ENCODE data around the gene MIOX.

The MIOX gene

DNA sequence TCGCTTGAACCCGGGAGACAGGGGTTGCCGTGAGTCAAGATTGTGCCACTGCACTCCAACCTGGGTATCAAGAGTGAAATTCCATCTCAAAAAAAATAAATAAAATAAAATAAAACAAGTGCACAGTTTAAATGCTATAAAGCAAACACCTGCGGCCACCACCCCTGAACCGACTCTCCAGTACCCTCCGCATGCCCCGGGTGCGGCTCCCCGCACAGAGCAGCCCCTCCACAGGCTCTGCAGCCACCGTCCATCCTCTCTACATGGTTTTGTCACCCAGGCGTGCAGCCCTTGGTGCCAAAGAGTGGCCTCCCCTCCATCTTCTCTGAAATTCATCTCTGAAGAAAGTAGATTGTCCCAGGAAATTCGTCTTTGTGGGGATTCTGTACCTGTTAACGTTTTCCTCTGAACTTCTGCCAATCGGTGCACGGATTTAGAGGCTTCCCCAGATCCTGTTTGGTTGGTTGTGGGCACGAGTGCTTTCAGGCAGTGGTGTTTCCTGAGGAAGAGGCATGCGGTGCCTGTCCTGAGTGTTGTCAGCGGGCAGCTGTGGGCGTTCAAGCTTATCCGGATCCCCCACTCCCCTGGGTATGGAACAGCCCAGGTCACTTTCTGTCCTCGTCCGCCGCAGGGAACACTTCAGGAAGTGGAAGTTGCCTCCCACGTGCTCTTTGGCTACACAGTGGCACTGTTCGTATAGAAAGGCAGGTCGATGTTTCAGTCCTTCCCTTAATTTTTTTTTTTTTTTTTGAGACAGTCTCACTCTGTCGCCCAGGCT lies 4.1 kb downstream of the MIOX start:
- DNase-seq (ENCODE audit: low spot score in 2 of 2): no peak
- H3K27ac Mint-ChIP-seq: peak overlapping the region; percentile 34
- no peak overlapping the region for H3K4me3 Mint-ChIP-seq
- ATAC-seq: no peak
- H3K4me1 Mint-ChIP-seq: peaks cover 8% of the 10 kb centered on the region
- H3K9me3 Mint-ChIP-seq: no peaks in the 10 kb centered on the region
- no peaks in the 10 kb centered on the region for H3K36me3 Mint-ChIP-seq

DNA sequence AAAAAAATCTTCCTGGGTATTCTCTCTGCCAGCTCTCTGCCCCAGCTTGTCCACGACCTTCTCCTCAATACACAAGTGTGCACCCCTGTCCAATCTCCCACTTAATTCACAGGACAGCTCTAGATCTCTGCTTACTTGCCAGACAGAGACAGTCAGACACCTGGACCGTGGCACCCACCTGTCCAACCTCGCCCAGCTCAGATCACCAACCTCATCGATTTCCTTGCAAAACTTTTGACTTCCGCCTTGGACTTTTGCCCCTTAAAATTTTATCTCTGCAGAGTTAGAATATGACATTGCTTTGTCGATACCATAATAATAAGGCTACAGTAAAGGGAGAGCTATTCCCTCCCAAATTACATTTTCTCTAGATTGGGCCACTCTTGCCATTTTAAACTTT lies 10.4 kb downstream of the MIOX start:
- no peak overlapping the region for H3K4me3 Mint-ChIP-seq
- DNase-seq (ENCODE audit: low spot score in 2 of 2) (no peak), ATAC-seq (no peak)
- no peaks in the 10 kb centered on the region for H3K9me3 Mint-ChIP-seq
- no peak overlapping the region for H3K27ac Mint-ChIP-seq
- H3K36me3 Mint-ChIP-seq: no peaks in the 10 kb centered on the region
- H3K4me1 Mint-ChIP-seq: peaks cover 10% of the 10 kb centered on the region

DNA sequence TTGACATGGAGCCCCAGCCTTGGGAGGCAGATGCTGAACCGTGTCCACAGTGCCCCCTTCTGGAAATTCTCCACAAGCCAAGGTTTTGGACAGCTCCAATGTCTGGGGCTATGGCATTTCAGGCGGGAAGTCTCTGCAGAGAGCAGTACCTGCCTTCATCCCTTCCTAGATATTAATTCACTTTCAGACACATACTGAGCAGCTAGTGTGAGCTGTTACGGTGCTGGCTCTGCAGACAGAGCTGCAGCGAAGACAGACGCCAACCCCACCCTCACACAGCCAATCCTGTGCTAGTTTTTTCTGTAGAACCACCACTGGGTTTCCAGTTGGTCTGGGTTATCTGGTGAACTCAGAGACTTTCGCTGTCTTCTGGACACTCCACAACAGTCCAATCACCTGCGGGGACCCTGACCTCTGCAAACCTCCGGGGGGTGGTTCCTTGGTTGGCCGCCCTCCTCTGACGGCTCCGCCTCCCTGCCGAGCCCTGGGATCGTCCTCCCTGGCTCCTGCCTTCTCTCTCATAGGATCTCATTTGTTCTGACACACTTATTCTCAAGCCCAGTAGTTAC lies 11.7 kb downstream of the MIOX start:
- Mint-ChIP-seq H3K36me3 (peaks cover 4% of the 10 kb centered on the region), H3K4me3 (no peak overlapping the region), H3K27ac (no peak overlapping the region), H3K9me3 (no peaks in the 10 kb centered on the region), H3K4me1 (peaks cover 10% of the 10 kb centered on the region)
- DNase-seq (ENCODE audit: low spot score in 2 of 2) (peak; percentile 64 to 82), ATAC-seq (peak; percentile 89)

DNA sequence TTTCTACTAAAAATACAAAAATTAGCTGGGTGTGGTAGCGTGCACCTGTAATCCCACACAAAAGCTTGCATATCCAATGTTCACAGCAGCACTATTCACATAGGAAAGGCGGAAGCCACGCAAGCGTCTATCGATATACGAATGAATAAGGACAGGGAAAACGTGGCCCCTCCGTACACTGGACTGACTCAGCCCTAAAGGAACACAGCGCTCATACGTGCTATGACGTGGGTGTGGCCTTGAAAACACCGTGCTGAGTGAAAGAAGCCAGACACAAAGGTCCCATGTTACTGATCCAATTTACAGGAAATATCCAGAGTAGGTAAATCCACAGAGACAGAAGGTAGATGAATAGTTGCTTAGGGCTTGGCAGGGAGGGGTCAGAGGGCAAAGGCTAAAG lies 13.8 kb downstream of the MIOX start:
- H3K27ac Mint-ChIP-seq: no peak overlapping the region
- no peaks in the 10 kb centered on the region for H3K9me3 Mint-ChIP-seq
- ATAC-seq (no peak), DNase-seq (ENCODE audit: low spot score in 2 of 2) (no peak)
- H3K4me3 Mint-ChIP-seq: no peak overlapping the region
- H3K4me1 Mint-ChIP-seq: peaks cover 10% of the 10 kb centered on the region
- peaks cover 12% of the 10 kb centered on the region for H3K36me3 Mint-ChIP-seq

DNA sequence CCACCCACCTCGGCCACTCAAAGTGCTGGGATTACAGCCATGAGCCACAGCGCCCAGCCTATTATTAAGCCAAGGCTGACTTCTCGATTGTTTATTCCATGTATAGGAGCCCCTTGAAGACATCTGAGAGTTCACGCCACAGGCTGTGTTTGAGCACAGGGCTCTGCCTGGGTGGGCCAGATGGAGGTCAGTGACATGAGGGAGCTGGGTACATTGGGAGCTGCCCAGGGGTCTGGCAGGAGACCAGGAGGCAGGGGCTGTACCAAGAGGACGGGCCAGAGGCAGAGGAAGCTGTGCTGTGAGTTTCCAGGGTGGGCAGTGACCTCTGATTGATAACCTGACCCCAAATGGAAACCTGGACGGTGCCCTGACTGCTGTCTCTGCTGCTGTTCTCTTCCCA lies 15.4 kb downstream of the MIOX start:
- no peak for ATAC-seq
- H3K4me1 Mint-ChIP-seq: peaks cover 13% of the 10 kb centered on the region
- peaks cover 18% of the 10 kb centered on the region for H3K36me3 Mint-ChIP-seq
- no peak for DNase-seq (ENCODE audit: low spot score in 2 of 2)
- H3K9me3 Mint-ChIP-seq: no peaks in the 10 kb centered on the region
- H3K4me3 Mint-ChIP-seq: no peak overlapping the region
- peak overlapping the region; percentile 52 for H3K27ac Mint-ChIP-seq

GRCh38 chr22:50502628-50503474 lies 16.2 kb downstream of the MIOX start:
- Mint-ChIP-seq H3K4me1 (peaks cover 16% of the 10 kb centered on the region), H3K9me3 (no peaks in the 10 kb centered on the region), H3K4me3 (no peak overlapping the region), H3K36me3 (peaks cover 20% of the 10 kb centered on the region), H3K27ac (no peak overlapping the region)
- no peak for ATAC-seq
- no peak for DNase-seq (ENCODE audit: low spot score in 2 of 2)

DNA sequence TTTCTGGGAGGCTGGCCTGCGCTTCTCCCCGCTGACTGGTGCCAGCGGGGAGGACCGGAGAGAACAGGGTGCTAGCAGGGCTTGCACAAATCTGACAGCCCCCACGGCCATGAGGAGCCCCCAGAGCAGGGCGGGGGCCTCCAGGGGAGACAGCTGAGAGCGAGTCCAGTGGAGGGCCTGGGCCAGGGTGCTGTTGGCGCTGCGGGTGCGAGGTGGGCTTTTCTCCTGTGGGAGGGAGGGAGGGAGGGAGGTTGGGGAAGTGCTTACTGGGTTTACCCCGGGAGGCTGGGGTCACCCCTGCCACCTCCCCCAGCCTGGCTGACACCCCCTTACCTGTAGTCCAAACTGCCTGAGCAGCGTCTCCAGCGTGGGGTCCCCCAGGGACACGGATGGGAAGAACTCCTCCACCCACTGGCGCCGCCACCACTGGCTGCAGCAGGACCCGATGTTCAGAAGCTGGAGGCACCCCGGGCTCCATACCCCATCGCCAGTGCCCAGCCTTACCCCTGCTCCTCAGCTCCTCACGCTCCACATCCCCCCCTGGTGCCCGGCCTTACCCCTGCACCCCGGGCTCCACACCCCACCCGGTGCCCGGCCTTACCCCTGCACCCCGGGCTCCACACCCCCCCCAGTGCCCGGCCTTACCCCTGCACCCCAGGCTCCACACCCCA lies 17.0 kb downstream of the MIOX start:
- H3K27ac Mint-ChIP-seq: no peak overlapping the region
- peaks cover 28% of the 10 kb centered on the region for H3K36me3 Mint-ChIP-seq
- H3K4me3 Mint-ChIP-seq: no peak overlapping the region
- no peak for DNase-seq (ENCODE audit: low spot score in 2 of 2)
- ATAC-seq: no peak
- no peaks in the 10 kb centered on the region for H3K9me3 Mint-ChIP-seq
- H3K4me1 Mint-ChIP-seq: peaks cover 9% of the 10 kb centered on the region

DNA sequence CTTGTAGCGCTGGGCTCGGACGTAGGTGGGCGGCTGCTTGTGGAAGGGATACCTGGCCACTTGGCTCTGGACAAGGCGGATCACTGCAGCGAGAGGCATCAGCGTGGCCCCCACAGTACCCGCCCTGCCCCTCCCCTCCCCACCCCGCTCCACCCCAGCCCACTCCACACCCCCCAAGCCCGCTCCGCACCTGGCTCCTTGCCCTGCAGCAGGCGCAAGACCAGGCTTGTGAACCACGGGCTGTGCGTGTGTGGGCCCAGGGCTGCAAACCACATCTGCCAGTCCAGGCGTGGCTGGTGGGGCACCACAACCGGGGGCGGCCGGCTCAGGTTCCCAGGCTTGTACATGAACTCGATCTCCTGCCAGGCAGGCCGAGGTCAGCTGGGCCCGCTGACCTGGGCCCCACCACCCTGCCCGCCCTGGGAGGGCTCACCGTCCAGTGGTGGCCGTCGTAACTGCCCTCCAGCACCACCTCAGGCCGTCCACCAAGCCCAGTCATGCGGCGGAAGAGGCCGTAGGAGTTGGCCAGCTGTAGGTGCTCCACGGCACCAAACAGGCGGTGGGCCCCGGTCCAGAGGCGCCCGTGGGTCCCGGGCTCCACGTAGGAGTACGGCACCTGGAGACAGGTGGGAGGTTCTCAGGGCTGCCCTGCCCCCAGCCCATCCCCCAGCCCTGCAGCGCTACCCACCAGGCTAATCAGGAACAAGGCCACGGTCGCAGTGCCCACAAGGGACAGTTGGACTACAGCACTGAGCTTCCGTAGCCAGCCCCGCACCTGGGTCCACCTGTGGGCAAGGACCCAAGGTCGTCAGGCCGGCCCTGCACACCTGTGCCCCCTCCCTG lies 17.9 kb downstream of the MIOX start:
- H3K36me3 Mint-ChIP-seq: peaks cover 33% of the 10 kb centered on the region
- no peak for ATAC-seq
- no peak for DNase-seq (ENCODE audit: low spot score in 2 of 2)
- no peak overlapping the region for H3K4me3 Mint-ChIP-seq
- no peaks in the 10 kb centered on the region for H3K9me3 Mint-ChIP-seq
- peaks cover 18% of the 10 kb centered on the region for H3K4me1 Mint-ChIP-seq
- H3K27ac Mint-ChIP-seq: no peak overlapping the region

GRCh38 chr22:50505276-50505775 lies 18.7 kb downstream of the MIOX start:
- peaks cover 21% of the 10 kb centered on the region for H3K4me1 Mint-ChIP-seq
- no peak for ATAC-seq
- H3K4me3 Mint-ChIP-seq: peak overlapping the region; percentile 96
- H3K36me3 Mint-ChIP-seq: peaks cover 41% of the 10 kb centered on the region
- DNase-seq (ENCODE audit: low spot score in 2 of 2): no peak
- H3K9me3 Mint-ChIP-seq: no peaks in the 10 kb centered on the region
- no peak overlapping the region for H3K27ac Mint-ChIP-seq

DNA sequence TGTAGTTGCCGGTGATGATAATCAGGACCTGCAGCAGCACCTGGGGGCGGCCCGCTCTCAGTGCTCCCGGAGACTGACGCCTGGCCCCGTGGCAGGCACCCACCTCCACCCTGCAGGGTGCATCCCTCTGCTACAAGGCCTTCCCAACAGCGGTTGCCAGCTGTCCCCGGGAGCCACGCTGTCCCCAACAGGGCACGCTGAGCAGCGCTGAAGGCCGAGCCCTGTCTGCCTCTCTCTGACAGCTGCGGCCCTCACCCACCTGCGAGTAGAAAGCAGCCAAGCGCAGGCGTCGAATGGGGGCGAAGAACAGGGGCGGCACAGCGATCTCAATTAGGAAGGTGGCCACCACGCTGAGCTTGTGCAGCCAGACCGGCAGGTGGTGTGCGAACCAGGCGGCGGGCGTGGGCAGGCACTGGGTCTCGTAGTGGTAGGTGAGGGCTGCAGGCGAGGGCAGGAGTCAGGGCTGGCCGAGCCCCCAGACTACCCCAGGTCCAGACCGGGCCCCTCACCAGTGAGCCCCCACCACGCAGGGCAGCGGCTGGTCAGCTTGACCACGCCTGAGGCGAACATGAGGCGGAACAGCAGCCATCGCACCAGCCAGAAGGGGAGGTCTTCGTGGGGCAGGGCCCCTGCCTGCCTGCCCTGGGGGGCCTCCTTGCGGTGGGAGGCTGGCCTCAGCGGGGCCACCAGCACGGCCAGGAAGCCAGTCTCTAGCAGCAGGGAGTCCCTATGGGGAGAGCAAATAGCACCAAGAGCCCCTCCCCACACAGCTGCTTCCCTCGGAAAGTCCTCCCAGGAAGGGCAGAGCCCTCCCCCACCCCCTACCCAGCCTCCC lies 19.3 kb downstream of the MIOX start:
- H3K36me3 Mint-ChIP-seq: peaks cover 47% of the 10 kb centered on the region
- DNase-seq (ENCODE audit: low spot score in 2 of 2) (peak in 1 of 2 donors; percentile 55), ATAC-seq (no peak)
- peaks cover 21% of the 10 kb centered on the region for H3K4me1 Mint-ChIP-seq
- H3K4me3 Mint-ChIP-seq: peak overlapping the region; percentile 96
- no peak overlapping the region for H3K27ac Mint-ChIP-seq
- H3K9me3 Mint-ChIP-seq: no peaks in the 10 kb centered on the region

DNA sequence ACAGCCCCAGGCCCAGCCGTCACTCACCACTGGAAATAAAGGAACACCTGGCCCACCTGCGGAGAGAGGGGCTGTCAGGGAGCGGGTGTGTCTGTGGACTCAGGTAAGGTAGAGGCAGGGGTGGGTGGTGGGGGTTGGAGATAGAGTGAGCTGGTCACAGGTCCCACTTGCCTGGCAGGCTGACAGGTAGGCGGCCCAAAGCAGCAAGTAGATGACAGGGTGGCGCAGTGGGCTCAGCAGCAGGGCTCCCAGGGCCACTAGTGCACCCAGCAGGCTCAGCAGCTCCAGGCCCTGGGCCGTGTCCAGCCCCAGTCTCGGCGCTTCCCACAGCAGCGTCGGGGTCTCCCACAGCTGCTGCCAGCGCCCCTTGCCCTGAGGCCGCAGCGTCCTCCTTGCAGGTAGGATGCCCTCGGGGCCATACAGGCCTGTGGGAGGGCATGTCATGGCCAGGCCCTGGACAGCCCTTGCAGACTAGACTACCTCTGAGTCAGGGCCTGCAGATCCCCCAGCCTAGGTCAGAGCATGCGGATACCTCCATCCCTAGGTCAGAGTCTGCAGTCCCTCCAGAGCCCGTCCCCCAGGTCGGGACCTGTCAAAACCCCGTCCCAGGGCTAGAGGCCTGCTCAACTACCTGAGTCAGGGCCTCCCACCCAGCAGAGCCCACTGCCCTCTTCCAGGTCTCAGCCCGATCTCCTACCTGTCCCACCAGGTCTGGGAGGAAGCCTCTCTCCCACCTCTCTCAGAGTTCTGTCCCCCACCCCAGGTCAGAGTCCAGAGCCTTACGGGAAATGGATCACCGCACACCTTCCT lies 20.2 kb downstream of the MIOX start:
- no peaks in the 10 kb centered on the region for H3K9me3 Mint-ChIP-seq
- H3K27ac Mint-ChIP-seq: peak overlapping the region; percentile 97
- H3K4me1 Mint-ChIP-seq: peaks cover 21% of the 10 kb centered on the region
- H3K36me3 Mint-ChIP-seq: peaks cover 56% of the 10 kb centered on the region
- peak in 1 of 2 donors; percentile 52 for DNase-seq (ENCODE audit: low spot score in 2 of 2)
- peak overlapping the region; percentile 96 for H3K4me3 Mint-ChIP-seq
- peak; percentile 1 for ATAC-seq

- Mint-ChIP-seq H3K36me3 (peaks cover 63% of the 10 kb centered on the region), H3K4me1 (peaks cover 26% of the 10 kb centered on the region), H3K9me3 (no peaks in the 10 kb centered on the region), H3K27ac (peak within 1 kb of the TSS; percentile 97), H3K4me3 (peak within 1 kb of the TSS; percentile 96)
- ATAC-seq (peak; percentile 82), DNase-seq (ENCODE audit: low spot score in 2 of 2) (peak; percentile 86 to 92)
Measured at GRCh38 chr22:50507421-50507990, 20.8 kb downstream of the MIOX start, which contains the start of gene LMF2. Gene LMF2 (minus strand): TSS chr22:50507702. CDS start chr22:50507675, 27 bp downstream.
